ENCODE measurements around the gene PSAP.

Gene PSAP

DNA sequence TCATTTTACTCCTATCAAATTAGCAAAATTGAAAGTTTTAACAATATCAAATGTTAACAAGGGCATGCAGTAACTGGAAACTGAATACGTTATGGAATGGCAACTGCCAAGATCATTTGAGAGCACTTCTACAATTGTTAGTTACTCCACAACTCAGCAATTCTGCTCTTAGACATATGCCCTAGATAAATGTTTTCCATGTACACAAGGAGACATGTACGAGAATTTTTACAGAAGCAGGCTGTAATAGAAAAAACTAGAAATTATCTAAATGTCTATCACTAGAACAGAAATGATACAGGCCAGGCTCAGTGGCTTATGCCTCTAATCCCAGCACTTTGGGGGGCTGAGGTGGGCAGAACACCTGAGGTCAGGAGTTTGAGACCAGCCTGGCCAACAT, 7.0 kb downstream of the PSAP start:
- DNase-seq = no peak

DNA sequence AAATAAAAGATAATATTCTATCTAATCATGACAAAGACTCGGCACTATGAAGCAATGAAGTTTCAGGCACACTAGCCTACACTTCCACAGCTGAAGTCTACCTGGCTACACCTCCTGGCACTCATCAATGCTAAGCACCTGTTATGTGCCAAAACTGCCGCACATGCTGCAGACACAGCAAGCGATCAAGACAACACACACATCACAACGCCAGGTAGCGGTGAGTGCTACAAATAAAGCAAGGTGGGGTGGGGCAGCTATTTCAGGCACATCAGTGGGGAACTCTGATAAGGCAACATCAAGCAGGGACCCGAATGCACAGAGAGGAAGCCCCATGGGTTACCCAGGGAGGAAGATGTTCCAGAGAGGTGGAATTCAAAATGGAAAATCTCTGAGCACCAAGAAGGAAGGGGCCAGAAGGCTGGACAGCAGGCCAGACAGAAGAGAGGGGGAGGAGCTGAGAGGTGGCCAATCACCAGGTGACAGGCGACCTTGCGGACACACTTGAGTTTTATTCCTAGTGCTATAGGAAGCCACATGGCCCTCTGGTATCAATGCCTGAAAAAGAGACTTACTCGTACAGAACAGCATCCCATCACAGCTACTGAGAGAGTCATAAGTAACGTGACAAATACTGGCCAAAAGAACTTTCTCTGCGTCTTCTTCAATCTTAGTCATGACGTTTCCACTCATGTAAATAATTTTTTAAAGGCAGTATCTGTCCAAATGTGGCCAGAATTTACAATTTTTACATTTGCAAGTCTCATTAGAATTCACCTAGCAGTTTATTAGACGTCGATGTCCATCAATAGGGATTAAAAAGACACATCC, 8.0 kb downstream of the PSAP start:
- no peak for DNase-seq

DNA sequence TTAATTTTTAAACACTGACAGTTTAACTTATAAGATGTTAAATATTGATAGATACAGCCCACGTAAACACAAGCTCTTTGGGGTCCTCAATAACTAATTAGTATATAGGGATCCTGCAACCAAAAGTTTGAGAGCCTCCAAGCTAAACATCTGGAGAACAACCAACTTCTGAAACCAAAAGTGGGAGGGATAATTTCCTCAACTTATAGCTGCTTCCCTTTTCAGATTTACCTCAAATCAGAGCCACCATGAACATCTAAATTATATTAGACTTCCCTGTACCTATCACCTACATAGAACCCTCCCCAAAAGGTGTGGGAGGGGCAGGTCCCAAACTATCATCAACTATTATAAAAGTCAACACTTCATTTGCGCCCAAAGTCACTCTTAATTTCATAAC, 8.6 kb downstream of the PSAP start:
- no peak for DNase-seq

DNA sequence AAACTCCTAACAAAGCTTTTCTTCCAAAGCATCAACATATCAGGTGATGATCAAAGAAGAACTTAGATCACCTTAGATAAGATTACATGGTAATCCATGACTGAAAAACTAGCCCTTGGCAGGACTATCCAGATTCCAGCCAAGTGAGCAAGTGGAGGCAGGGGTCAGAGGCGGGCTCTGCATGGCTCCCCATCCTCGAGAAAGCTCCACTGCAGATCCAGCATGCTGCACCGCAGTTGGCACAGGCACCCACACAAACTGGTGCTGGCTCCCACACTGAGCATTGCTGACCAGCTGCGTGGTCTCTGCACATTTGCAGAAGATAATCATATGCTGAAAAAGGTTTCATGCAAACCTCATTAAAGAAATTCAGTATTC, 10.1 kb downstream of the PSAP start:
- DNase-seq = no peak

DNA sequence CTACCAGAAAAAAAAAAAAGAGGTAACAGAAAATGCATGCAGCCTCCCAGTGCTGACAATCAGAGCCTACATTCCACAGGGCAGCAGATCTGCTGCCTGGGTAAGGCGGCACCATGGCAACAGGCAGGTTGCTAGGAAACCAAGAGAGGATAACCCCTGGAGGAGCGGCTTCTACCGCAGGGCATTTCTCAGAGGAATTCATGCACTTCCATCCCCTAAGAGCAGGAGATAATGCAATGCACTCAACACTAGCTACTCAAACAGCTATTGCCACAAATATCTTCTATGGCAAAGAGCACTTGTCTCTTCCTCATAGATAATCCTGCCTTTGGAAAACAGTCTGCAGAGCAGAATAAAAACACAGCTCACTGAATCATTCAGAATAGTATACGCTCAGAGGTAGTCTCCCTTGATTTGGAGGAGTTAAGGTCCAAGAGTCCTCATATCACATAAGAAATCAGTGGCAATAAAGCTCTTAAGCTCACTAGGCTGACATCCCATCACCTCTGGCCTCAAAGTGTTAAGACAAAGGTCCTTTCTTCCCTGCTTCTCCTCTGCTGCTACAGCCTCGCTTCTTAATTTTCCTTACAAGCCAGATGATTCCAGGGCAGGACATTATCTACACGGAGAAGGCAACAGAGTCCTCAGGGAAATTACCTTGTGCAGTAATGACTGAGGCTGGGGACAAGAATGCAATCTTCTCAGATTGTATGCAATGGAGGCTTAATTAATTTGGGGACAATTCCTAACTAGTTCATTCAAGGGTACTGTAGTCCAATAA, 10.7 kb downstream of the PSAP start:
- peak; percentile 71 for DNase-seq

DNA sequence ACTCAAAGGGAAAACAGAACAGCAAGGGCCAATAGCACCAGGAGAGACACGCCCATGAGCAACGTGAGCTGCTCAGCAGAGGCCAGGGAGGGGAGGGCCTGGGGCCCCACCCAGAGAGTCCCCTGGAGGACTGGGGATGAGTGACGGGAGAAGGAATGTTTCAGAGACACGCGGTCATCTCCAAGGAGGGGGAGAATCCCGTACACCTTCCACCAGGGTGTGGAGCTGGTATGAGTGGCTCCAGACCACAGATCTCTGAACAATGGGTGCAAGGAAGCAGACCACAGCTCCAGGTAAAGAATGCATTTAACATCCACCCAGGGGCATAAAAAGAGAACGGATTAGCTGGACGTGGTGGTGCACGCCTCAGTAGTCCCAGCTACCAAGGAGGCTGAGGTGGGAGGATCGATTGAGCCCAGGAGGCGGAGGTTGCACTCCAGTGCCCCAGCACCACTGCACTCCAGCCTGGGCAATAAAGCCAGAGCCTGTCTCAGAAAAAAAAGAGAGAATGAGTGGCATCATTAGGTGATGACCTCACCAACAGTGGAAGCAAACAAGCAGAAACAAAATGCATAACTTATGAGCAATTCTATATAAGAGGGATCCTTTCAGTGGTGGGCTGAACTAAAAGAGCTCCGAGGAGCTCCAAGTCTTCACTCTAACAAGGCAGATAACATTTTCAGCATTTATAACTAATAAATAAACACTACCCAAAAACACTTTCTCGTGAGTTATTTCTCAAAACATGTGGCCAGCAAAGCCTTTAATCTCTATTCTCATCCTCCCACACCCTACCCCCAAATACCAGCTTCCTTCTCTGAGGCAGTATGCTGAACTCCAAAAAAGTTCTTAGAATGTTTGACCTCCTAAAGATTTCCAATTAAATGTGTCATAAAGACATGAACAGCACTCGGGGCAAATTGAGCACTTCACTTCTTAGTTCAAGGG, 12.5 kb downstream of the PSAP start:
- DNase-seq = no peak

DNA sequence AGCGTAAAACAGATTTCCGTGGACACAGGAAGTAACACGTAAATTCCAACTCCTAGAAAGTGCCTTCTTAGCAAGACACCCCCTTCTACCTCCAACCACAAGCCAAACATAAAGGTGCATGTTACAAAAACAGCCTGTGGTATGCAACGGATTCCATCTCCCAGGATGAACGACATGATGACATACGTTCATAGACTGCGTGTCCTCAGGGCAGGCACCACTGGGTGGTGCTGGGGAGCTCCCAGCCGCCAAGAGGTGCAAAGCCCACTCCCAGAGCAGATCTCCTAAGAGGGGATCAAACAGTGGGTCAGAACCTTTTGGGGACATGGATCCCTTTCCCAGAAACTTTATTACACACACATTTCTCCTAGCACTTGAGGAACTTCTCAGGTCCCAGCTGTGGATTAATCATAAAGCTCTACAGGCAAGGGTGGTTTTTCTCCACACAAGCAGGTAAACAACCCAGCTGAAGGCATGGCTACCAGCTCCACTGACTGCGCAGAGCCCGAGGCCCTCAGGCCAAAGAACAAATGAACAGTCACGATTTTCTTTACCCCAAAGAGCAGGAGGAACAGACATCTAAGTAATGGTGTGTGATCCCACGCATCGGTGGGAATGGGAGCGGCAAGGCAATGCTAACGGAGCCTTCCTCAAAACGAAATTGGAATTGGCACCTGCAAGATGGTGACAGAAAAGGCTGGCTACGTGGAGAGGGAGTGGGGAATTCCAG, 13.8 kb downstream of the PSAP start:
- DNase-seq = no peak

DNA sequence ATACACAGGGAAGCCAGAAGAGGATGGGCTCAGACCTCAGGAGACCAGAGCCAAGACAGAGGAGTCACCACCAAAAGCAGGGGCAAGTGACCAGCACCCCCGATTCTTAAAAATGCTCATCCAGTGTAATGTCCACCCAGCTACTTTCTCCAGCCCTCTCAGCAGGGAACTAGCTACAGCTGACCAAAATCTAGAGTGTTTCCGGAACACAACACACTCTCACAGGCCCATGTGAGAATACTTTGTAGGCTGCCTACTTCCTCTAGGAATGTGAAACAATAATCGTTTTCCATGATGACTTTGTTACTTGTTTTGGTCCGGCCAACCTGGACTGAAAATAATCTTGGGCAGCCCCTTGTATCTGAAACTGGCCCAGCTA, 14.5 kb downstream of the PSAP start:
- no peak for DNase-seq

DNA sequence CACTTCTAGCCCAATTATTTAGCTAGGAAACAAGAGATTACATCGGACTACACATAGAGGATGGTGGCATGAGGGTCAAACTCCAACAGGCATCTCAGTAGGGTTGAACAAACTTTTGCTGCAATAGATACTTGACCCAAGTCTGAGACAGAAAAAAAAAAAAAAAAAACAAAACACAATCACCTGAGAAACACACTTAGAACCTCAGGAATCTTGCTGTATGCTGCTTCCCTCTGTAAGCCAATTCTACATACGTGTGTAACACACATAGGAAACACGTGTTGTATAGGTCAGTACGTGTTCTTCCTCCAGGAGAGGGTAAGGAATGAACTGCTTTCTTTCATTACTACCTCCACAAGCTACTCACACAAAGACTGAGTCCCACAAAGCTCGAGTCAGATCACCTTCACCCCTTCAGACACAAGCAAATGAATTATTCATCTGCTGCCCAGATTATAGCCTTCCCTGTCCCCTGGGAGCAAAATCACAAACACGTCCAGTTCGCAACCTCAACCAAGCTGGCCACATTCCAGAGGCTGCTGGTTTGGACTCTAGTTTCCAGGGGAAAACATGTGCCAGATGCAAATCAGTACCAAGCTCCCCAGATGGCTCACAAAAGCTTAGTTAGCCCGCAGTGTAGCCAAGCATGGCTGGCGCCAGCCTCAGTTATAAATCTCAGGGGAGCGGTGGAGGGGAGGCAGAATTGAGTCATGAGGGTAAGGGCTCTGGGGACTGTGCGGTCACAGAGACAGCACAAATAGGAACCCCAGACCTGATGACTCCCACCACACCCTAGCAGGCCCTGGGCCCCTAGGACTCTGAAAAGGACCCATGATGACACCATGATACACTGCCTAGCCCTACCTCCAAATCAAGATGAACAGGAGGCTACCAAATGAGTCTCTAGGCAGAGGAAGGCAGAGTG, 15.1 kb downstream of the PSAP start:
- no peak for DNase-seq

DNA sequence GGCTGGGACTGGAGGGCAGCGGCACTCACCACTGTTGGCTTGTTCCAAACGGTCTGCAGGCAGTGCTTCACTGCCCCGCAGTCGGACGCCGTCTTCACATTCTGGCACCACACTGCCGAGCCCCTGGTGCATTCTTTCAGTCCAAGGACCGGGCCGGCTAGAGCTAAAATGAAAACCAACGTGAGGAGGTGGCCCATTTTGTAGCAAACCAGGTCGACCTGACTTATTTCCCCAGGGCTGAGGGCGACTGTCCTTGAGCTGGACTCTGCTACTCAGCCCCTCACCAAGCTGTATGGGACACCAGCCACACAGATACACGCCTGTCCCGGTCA, 16.7 kb downstream of the PSAP start:
- DNase-seq = no peak

DNA sequence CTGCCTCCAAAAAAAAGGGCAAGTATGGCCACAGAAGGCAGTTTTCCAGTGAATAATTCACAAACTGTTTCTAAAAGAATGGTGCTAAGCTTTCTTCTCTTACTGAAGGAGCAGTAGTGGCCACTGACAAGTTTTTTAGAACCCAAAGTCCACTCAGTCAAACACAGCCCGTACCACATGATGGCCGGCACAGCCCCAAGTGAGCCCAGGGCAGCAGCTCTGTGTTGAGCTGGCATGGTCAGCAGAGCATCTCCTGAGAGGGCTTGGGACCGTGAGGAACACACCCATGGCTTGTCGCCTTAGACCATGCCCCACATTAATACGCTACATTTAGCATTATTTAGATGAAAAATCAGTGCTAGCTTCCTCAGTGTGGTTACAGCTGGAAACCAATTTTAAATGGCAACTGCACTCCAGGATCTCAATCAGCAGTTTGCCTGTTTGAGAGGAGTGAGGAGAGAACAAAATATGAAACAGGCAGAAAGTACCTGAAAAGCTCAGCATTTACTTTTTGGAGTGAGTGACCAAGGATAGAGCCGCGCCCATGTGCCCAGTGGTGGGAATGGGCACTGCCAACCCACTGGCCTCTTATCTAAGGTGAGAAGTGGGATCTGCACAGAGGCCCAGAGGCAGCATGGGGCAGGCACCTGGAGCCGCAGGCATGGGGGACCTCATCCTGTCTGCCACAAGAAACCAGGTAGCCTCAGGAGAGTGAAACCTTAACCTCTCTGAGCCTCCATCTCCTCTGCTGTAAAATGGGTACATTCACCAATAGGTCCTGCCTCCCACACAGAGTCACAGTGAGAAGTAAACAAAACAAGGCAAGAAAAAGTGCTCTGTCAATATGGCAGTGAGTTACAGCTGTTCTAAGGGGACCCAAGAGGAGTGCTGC, 17.4 kb downstream of the PSAP start:
- DNase-seq = no peak

DNA sequence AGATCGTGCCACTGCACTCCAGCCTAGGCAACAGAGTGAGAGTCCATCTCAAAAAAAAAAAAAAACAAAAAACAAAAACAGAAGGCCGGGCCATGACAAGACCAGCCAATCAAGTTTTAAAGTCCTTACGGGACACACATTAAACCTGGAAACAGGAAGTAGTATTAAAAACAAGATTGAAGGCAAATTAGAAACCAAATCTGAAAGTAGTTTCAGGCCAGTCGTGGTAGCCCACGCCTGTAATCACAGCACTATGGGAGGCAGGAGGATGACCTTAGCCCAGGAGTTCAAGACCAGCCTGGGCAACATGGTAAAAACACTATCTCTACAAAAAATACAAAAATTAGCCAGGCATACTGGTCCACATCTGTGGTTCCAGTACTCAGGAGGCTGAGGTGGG, 18.1 kb downstream of the PSAP start:
- DNase-seq = no peak

DNA sequence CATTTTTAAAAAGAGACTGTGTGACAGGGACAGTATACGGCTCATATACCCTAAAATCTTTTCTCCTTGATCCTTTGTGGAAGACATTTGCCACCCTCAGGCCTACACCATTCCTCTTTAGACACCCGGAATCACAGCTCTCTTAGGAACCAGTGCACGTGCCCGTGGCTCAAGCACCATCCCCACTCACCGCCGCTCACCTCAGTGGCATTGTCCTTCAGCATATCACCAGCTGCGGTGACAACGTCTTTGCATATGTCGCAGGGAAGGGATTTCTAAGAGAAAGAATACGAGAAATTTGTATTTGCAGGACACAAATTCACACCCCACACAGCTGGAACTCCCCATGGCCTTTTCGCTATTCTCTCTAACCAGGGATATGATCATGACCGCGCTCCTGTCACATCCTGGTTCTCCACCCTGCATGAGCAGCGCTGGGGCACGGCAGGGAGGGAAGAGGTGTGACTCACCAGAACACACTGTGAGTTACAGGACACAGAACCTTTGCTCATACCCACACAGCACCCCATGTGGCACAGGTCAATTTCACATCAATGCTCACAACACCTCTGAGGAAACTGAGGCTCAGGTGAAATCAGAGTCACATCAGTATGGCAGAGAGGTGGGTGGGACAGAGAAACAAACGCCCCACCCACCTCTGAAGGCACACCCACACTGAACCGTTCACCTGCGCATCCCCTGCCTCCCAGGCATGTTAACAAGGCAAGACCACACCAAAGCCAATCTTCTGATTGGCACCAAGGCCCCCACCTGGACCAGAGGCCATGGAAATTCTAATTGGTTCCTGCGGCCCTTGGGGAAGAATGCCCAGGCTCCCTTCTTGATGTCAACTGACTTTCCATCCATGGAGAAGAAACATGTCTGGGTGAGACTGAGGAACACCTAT, 19.2 kb downstream of the PSAP start:
- DNase-seq = no peak

DNA sequence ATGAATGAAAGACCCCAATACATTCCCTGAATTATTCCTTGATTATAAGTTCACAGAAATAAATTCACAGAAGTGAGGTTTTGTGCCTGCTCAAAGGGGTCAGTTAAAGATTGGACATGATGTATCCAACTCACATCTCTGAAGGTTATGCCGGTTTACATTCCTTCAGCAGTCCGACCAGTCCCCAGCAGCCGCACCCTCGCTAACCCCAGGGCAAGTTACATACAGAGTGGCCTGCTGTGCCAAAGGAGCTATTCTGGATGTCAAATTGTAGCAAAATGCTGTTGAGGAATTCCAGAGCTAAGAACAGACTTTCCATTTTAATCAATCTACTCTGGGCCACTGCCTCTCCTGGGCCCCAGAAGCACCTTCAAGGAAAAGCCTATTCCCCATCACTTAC, 20.3 kb downstream of the PSAP start:
- no peak for DNase-seq

DNA sequence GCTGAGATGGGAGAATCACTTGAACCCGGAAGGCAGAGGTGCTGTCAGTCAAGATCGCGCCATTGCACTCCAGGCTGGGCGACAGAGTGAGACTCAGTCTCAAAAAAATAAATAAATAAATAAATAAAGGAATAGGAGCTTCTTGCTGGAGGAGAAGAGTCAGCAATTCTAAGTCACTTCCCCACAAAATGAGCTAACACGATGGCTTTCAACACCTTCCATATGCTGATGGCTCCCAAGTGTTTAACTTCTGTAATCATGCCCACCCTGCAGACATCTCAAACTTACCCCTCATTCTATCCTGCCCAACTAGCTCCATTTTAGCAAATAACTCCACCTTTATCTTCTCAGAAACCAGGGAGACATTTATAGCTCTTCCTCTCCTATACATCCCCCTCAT, 21.2 kb downstream of the PSAP start:
- no peak for DNase-seq

DNA sequence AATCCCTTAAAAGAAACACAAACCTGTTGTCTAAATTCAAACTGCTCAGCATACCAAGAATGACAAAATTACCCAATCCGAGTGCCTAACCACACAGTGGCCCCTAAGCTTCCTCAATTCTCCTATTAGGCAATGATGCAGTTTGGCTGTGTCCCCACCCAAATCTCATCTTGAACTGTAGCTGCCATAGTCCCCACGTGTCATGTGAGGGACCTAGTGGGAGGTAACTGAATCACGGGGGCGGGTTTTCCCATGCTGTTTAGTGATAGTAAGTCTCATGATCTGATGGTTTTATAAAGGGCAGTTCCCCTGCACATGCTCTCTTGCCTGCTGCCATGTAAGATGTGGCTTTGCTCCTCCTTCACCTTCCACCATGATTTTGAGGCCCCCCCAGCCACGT, 21.9 kb downstream of the PSAP start:
- no peak for DNase-seq

DNA sequence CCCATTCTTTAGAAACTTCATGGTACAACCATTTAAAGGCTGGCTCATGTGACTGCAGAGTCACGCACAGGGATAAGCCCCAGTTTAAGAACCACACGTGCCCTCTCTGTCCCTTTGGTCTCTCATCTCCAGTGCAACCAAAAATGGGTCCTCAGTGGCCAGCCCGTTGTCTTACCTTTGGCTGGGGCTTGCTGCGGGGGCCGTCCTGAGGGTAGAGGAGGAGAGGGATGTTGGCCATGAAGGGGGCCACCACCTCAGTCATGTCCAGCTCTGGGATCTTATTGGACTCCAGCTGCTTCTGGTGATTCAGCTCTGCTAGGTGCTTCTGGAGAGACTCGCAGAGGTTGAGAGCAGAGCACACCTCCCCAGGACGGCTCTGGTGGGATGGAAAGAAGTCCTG, 22.3 kb downstream of the PSAP start:
- DNase-seq = no peak

DNA sequence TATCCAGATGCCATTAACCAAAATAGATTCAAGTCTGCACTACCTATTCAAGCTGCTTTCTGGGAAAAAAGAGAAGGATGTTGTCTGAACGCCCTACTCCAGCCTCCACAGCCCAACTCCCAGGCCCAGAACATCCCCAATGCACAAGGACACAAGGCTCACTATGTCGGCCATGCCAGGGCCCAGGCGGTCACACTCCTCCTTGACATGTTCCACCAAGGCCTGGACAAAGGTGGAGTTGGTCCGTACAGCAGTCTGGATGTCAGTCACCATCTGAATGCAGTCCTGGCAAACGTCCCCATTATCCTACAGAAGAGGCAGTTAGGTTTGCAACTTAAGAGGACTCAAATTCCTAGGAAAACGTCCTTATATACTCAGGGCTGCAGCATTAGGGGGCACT, 23.2 kb downstream of the PSAP start:
- no peak for DNase-seq

DNA sequence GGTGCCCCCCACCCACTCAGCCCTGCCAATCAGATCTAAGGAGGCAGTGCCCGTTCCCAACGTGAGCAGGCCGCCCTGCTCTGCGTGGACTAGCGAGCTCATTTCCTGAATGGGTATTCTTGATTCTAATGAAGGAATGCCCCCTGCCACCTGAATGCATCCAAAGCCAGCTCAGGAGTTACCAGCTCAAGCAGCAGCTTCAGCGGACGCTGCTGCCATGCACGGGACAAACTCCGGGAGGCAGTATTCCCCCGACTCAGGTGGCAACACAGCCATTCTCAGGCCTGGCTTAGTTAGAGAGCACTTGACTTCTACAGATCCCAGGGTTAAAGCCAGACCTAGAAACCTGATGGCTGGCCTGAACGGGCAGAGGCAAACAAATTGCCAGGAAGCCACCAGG, 25.8 kb downstream of the PSAP start:
- no peak for DNase-seq

DNA sequence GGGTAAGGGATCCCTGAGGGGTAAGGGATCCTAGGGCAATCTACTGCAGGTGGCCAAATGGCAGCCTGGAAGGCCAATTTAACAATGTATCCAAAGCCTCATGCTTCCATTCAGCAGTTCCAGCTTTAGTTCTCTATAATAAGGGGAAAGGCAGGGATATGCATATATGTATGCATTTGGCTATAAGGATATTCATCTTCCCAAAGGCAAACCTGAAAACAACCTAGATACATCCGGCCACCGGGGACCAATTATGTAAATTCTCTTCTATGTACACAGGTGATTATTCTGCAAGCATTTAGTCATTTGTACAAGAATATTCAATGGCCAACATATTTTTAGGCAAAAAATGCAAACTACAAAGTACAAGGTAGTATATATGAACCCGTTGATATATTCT, 26.7 kb downstream of the PSAP start:
- no peak for DNase-seq

Data from NCI-H1105 treated with DMSO at 0.1 percent for 48 hours (cell line).